AG09309 (cell line): ENCODE results near the gene ZMIZ1.

Experiments
- DNase-seq: peaks from one replicate; pipeline ENCODE4 v3.0.0-alpha.2; 2010; ENCODE audit warnings: low read depth
- H3K4me3 ChIP-seq: 2 replicates; pipeline ENCODE4 v1.5.1; 2011; ENCODE audit warnings: mild to moderate bottlenecking, low read depth, low read length, moderate library complexity; ENCODE audit not compliant: control insufficient read depth
- CTCF ChIP-seq: IDR thresholded peaks from 2 replicates; pipeline ENCODE4 v1.5.1; 2011; ENCODE audit warnings: mild to moderate bottlenecking, low read depth, low read length, inconsistent platforms; ENCODE audit not compliant: insufficient read depth, control insufficient read depth; ENCODE audit errors: missing control alignments

ZMIZ1 gene

GRCh38 chr10:79143879-79144278, 75.1 kb downstream of the ZMIZ1 start:
- no peak for DNase-seq
- no peak for TF ChIP-seq CTCF
- no peak overlapping the region for H3K4me3 ChIP-seq

DNA sequence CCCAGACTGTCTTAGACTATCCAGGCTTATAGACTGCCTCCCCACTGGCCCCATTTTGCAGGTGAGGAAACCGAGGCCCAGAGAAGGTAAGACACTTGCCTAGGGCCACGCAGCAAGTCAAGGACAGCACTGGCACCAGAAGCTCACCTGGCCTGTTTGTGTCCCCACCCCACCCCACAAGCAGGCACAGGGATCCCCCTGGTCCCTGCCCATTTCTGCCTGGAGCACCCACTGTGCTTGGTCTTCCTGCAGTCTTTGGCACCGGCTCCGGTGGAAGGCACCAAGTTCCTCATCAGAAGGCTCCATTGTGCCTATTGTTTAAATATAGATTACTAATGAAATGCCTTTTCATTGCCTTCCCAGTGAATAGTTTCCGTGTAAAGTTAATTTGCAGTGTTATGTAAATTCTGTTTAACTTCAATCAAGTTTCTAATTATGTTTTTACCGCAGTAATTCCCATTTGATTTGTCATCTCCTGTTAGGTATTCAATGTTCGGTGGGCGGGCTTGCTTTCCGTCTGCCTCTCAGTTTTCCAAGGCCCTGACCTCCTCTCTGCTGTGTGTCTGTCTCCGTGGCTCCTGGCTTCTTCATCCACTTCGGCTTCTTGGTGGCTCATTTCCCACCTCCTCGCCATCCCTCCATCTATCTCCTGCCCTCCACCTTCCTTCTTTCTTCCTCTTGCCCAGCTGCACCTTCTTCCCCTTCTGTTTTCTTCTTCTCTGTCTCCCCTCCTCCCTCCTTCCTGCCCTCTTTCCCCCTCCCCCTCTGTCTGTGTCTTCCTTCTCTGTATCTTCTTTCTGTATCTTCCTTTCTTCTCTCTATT, 75.8 kb downstream of the ZMIZ1 start:
- H3K4me3 ChIP-seq = no peak overlapping the region
- no peak for DNase-seq
- no peak for TF ChIP-seq CTCF

DNA sequence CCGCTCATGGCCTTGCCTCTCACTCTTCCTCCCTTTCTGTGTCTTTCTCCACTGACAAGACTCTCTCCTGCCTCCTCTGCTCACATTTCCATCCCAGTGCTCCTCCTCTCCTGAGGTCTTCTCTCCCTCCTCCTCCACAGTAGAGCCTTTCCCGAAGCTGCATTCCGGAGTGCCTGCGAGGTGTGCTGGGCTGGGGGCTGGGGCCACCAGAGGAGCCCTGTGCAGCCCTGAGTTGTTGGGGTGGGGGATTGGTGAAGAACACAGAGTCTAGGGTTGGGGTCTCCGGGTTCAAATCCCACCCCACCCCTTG, 76.4 kb downstream of the ZMIZ1 start:
- TF ChIP-seq CTCF = no peak
- DNase-seq = no peak
- no peak overlapping the region for H3K4me3 ChIP-seq

- DNase-seq = no peak
- TF ChIP-seq CTCF = no peak
- H3K4me3 ChIP-seq = no peak overlapping the region
Measured at GRCh38 chr10:79145517-79146470, 77.0 kb downstream of the ZMIZ1 start.

GRCh38 chr10:79146611-79147130, 77.9 kb downstream of the ZMIZ1 start:
- TF ChIP-seq CTCF = no peak
- H3K4me3 ChIP-seq = no peak overlapping the region
- DNase-seq = no peak

DNA sequence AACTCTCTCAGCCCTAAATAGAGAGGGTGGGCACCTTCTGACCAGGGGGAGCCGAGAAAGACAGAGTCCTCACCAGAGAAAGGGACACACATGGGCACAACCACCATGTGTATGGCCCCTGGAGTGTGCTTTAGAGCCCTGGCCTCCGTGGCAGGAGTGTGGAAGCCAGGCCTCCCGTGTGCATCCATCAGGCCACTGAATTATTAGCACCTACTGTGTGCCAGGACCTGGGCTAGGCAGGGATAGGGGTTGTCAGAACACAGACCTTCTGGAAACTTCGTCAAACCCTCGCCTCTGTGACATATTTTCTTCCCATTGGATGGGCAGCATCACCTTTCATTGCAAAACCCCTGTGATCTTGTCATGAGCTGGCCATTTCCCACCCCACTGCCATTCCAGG, 78.5 kb downstream of the ZMIZ1 start:
- TF ChIP-seq CTCF = no peak
- no peak for DNase-seq
- no peak overlapping the region for H3K4me3 ChIP-seq
